ENCODE measurements around the gene ST8SIA6. TPM values are rescaled to one million over a fixed set of nuclear protein-coding genes. Genes with fewer than 3 reads are reported as not detected.

The ST8SIA6 gene
- total RNA-seq, 1 experiment from 2014 or later = 1.3 TPM

DNA sequence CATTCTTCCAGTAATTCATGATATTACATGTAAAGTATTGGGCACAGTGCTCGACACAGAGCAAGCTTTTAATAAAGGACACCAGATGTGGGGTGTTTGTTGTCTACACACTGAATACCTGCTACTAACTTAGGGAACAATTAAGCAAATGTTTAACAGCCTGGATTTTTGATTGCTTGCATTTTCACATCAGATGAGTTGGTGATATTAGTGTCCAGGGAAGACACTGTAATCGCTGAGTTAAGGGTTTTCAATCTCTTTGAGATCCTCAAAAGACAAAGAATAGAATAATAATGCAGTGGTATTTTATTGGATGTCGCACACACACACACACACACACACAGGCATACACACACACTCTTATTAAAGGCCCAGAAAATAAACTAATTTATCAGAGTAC lies 147.3 kb downstream of the ST8SIA6 start:
- ChIA-PET RAD21 (ENCODE audit: low non-redundant PET in 1 of 2, low total read pairs in 2 of 2, uncharacterized antibody in 2 of 2, unreplicated experiment in 2 of 2) (no interaction called here), CTCF (interaction anchor here (1.4 kb wide), 1 partner anchor 69 kb away, joined by 3 read pairs; no protein-coding TSS in a partner anchor), POLR2A (no interaction called here)
- H4K20me1 ChIP-seq (ENCODE audit: insufficient read depth) = no peaks in the 10 kb centered on the region
- no peak overlapping the region for H3K4me2 ChIP-seq (ENCODE audit: low read length)
- no peak overlapping the region for H3K9ac ChIP-seq (ENCODE audit: low read length)
- no peak overlapping the region for H2AFZ ChIP-seq (ENCODE audit: low read depth, low read length, poor library complexity, severe bottlenecking)
- intact Hi-C loops (cut with micrococcal nuclease) = no loop called here
- DNase-seq (ENCODE audit: low read depth, low spot score) (no peak), ATAC-seq (no peak)
- H3K9me3 ChIP-seq (ENCODE audit: control insufficient read depth in 1 of 2, insufficient read depth in 1 of 2, low read depth in 1 of 2, low read length in 2 of 2) = no peaks in the 10 kb centered on the region
- no peaks in the 10 kb centered on the region for H3K27me3 ChIP-seq (ENCODE audit: insufficient read depth, low read length)
- no peaks in the 10 kb centered on the region for H3K79me2 ChIP-seq (ENCODE audit: insufficient read depth, low read length)
- no TSS peak for BruUV-seq (replicated peaks)
- H3K9me2 ChIP-seq (ENCODE audit: insufficient read depth) = no peaks in the 10 kb centered on the region
- no peaks in the 10 kb centered on the region for H3K36me3 ChIP-seq (ENCODE audit: control insufficient read depth in 1 of 2, insufficient read depth in 2 of 2, low read length in 2 of 2)
- no peaks in the 10 kb centered on the region for H3K4me1 ChIP-seq (ENCODE audit: control insufficient read depth in 1 of 2, insufficient read depth in 2 of 2, low read length in 2 of 2)
- H3K4me3 ChIP-seq (replicated peaks in 1 of 2; ENCODE audit: low read depth in 1 of 2, low read length in 2 of 2) = no peak overlapping the region
- H3K27ac ChIP-seq (ENCODE audit: low read depth, low read length) = no peak overlapping the region
- TF ChIP-seq TCF7L2 (IDR thresholded peaks at IDR 0.05; ENCODE audit: borderline replicate concordance, extremely low read depth, insufficient read depth, insufficient read length) (no peak), CEBPB (IDR thresholded peaks at IDR 0.05; ENCODE audit: low read depth) (no peak), EGR1 (IDR thresholded peaks at IDR 0.05; ENCODE audit: low read depth) (no peak), POLR2AphosphoS5 (IDR thresholded peaks at IDR 0.05; ENCODE audit: low read depth, low read length) (no peak), SRF (IDR thresholded peaks at IDR 0.05; ENCODE audit: low read depth) (no peak), ATF3 (IDR thresholded peaks at IDR 0.05) (no peak)

- Histone ChIP-seq H4K20me1 (ENCODE audit: insufficient read depth) (no peaks in the 10 kb centered on the region), H3K27me3 (ENCODE audit: insufficient read depth, low read length) (no peaks in the 10 kb centered on the region), H3K9me2 (ENCODE audit: insufficient read depth) (no peaks in the 10 kb centered on the region), H3K36me3 (ENCODE audit: control insufficient read depth in 1 of 2, insufficient read depth in 2 of 2, low read length in 2 of 2) (no peaks in the 10 kb centered on the region), H3K4me1 (ENCODE audit: control insufficient read depth in 1 of 2, insufficient read depth in 2 of 2, low read length in 2 of 2) (peaks cover 0 to 9% of the 10 kb centered on the region in 2 experiments; a peak in 2 of 4 replicates), H2AFZ (ENCODE audit: low read depth, low read length, poor library complexity, severe bottlenecking) (no peak overlapping the region), H3K79me2 (ENCODE audit: insufficient read depth, low read length) (no peaks in the 10 kb centered on the region), H3K27ac (ENCODE audit: low read depth, low read length) (no peak overlapping the region), H3K4me2 (ENCODE audit: low read length) (no peak overlapping the region), H3K4me3 (replicated peaks in 1 of 2; ENCODE audit: low read depth in 1 of 2, low read length in 2 of 2) (no peak overlapping the region), H3K9ac (ENCODE audit: low read length) (no peak overlapping the region), H3K9me3 (ENCODE audit: control insufficient read depth in 1 of 2, insufficient read depth in 1 of 2, low read depth in 1 of 2, low read length in 2 of 2) (no peaks in the 10 kb centered on the region)
- ATAC-seq (no peak), DNase-seq (ENCODE audit: low read depth, low spot score) (no peak)
- BruUV-seq (replicated peaks) = no TSS peak
- intact Hi-C loops (cut with micrococcal nuclease) = no loop called here
- ChIA-PET CTCF (interaction anchor here (0.6 kb wide), 1 partner anchor 116 kb away, joined by 3 read pairs; no protein-coding TSS in a partner anchor), RAD21 (ENCODE audit: low non-redundant PET in 1 of 2, low total read pairs in 2 of 2, uncharacterized antibody in 2 of 2, unreplicated experiment in 2 of 2) (no interaction called here), POLR2A (no interaction called here)
- no peak for TF ChIP-seq SP1 (IDR thresholded peaks at IDR 0.05; ENCODE audit: low read depth)
- TF ChIP-seq EGR1 (IDR thresholded peaks at IDR 0.05; ENCODE audit: low read depth) = no peak
- TF ChIP-seq, protein P1, sequence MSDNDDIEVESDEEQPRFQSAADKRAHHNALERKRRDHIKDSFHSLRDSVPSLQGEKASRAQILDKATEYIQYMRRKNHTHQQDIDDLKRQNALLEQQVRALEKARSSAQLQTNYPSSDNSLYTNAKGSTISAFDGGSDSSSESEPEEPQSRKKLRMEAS (IDR thresholded peaks at IDR 0.05) = no peak
- TF ChIP-seq, protein P2, sequence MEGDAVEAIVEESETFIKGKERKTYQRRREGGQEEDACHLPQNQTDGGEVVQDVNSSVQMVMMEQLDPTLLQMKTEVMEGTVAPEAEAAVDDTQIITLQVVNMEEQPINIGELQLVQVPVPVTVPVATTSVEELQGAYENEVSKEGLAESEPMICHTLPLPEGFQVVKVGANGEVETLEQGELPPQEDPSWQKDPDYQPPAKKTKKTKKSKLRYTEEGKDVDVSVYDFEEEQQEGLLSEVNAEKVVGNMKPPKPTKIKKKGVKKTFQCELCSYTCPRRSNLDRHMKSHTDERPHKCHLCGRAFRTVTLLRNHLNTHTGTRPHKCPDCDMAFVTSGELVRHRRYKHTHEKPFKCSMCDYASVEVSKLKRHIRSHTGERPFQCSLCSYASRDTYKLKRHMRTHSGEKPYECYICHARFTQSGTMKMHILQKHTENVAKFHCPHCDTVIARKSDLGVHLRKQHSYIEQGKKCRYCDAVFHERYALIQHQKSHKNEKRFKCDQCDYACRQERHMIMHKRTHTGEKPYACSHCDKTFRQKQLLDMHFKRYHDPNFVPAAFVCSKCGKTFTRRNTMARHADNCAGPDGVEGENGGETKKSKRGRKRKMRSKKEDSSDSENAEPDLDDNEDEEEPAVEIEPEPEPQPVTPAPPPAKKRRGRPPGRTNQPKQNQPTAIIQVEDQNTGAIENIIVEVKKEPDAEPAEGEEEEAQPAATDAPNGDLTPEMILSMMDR (IDR thresholded peaks at IDR 0.05 in 2 of 3, conservative IDR thresholded peaks at IDR 0.05 in 1 of 3; ENCODE audit: borderline replicate concordance in 1 of 3, insufficient read depth in 1 of 3, low read depth in 2 of 3, low read length in 2 of 3) = no peak
- TF ChIP-seq EZH2phosphoT487 (IDR thresholded peaks at IDR 0.05; ENCODE audit: borderline replicate concordance) = no peak
- TF ChIP-seq SRF (IDR thresholded peaks at IDR 0.05; ENCODE audit: low read depth) = no peak
- TF ChIP-seq SIN3A (IDR thresholded peaks at IDR 0.05; ENCODE audit: low read depth) = no peak
- no peak for TF ChIP-seq ATF3 (IDR thresholded peaks at IDR 0.05)
- no peak for TF ChIP-seq CBX3 (IDR thresholded peaks at IDR 0.05; ENCODE audit: low read depth)
Observed at GRCh38 chr10:17292375-17292774, 162.0 kb downstream of the ST8SIA6 start.

Data from HCT116 (cell line).